ENCODE data around the gene FAM120B.

Gene FAM120B

GRCh38 chr6:170416959-170417606 is 110.5 kb downstream of the FAM120B start:
- no peak for FAIRE-seq

DNA sequence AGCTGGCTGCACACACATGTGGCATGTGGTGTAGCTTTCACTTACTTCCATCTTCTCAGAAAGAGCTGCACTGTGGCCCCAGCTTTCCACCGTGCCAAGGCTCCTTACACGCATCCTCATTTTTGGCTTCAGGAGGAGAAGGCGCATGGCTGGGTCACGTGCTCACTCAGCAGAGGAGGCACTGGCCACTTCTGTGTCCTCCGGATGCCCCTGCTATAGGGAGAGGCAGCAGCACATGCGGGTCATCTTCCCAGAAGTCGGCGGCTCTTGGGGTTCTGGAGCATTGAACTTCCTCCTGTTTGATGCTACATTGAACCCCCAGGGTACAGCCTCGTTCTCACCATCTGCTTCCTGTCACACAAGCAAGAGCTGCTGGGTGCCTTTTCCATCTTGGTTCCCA is 111.3 kb downstream of the FAM120B start:
- FAIRE-seq (no peak), DNase-seq (ENCODE audit: low spot score) (no peak)

More at GRCh38 chr6:170416959-170417606, 110.5 kb downstream of the FAM120B start:
- no peak for DNase-seq (ENCODE audit: low spot score)

DNA sequence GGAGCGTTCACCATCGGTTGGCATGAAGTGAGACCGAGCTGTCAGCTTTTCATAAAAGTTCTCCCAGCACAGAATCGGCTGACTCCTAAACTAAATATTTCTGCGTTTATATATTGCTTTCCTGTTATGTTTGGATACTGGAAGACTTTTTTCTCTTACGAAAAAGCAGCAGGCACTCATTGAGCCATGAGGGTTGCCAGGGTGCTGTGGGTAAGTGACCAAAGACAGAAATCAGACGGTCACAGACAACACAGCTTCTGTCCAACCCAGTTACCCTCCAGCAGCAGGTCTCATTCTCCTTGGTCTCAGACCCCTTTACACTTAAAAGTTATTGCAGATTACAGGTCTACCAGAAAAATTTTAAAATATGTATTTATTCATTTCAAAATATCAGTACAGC is 113.7 kb downstream of the FAM120B start:
- no peak for DNase-seq (ENCODE audit: low spot score)
- no peak for FAIRE-seq

GRCh38 chr6:170420791-170421776 is 114.5 kb downstream of the FAM120B start:
- FAIRE-seq (no peak), DNase-seq (ENCODE audit: low spot score) (no peak)

- DNase-seq (ENCODE audit: low spot score): no peak
- FAIRE-seq: no peak
Measured at GRCh38 chr6:170421921-170422320, 115.4 kb downstream of the FAM120B start.

- FAIRE-seq: no peak
- no peak for DNase-seq (ENCODE audit: low spot score)
Measured at GRCh38 chr6:170423030-170423429, 116.5 kb downstream of the FAM120B start.

DNA sequence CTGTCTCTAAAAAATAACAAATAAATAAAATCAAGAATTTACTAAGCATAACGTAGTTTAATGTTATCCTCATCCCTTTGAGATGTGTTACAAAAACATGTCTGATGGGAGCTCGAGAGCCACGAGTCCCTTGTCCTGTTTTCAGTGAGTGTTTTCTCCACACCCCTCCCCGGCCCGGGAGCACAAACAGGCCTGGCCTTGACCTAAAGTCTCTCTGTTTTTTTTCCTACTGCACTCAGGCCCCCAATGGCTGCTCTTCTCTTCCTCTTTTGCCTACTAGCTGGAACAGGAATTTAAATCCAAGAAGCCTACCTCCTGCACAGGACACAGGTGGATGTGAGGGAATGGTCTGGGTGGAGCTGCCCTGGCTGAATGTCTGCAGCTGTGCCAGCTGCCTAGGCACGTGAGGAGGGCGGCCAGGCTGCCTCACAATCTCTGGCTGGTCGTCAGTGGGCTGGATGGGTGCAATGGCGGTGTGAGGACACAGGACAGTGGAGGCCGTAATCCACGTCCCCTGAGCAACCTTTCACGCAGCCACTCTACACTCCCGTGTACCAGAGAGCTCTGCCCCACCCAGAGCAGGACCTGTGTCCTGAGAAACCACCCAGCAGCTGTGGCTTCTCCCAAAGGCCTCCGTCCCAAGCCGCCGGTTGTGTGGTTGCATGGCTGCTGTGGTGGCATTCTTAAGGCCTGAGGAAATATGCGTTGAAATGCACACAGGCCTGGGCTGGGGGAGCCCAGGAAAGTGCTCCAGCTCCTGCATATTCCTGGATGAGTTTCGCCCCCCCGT is 117.5 kb downstream of the FAM120B start:
- no peak for DNase-seq (ENCODE audit: low spot score)
- FAIRE-seq: no peak

- DNase-seq (ENCODE audit: low spot score): no peak
- no peak for FAIRE-seq
Measured at GRCh38 chr6:170424604-170425126, 118.1 kb downstream of the FAM120B start.

GRCh38 chr6:170429450-170429849 is 122.9 kb downstream of the FAM120B start:
- DNase-seq (ENCODE audit: low spot score): no peak
- no peak for FAIRE-seq

DNA sequence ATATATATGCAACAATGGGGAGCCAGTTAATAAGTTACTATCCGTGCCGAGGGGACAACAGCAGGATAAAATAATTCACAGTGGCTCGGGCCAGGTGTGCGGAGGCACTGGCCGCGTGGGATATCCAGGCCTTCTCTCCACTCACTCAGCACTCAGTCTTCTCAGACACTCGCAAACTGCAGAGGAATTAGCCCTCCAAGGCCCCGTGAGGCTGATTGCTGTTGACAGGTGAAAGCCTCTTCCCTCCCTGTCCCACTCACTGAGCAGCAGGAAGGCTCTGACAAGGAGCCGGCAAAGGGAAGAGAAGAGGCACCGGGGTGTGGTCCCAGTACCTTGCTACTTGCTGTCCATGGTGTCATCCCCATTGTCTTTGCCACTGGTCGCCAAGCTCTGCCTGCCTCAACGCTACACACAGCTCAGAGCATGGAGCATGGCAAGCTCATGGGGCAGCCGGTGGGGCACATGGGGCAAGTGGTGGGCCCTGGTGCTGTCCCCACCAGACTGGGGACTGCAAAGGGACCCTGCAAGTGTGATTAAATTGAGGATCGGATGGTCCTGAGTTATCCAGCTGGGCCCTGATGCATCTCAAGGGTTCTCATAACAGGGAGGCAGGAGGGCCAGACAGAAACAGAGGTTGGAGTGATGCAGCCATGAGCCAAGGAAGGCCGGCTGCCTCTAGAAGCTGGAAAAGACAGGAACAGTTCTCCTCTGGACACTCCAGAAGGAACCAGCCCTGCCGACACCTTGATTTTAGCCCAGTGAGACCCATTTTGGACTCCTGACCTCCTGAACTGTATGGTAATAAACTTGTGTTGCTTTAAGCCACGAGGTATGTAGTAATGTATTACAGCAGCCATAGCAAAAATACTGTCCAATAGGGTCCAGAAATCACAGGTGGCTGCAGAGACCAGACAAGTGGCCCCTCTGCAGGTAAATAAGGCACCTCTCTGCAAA is 126.9 kb downstream of the FAM120B start:
- no peak for DNase-seq (ENCODE audit: low spot score)
- FAIRE-seq: no peak

DNA sequence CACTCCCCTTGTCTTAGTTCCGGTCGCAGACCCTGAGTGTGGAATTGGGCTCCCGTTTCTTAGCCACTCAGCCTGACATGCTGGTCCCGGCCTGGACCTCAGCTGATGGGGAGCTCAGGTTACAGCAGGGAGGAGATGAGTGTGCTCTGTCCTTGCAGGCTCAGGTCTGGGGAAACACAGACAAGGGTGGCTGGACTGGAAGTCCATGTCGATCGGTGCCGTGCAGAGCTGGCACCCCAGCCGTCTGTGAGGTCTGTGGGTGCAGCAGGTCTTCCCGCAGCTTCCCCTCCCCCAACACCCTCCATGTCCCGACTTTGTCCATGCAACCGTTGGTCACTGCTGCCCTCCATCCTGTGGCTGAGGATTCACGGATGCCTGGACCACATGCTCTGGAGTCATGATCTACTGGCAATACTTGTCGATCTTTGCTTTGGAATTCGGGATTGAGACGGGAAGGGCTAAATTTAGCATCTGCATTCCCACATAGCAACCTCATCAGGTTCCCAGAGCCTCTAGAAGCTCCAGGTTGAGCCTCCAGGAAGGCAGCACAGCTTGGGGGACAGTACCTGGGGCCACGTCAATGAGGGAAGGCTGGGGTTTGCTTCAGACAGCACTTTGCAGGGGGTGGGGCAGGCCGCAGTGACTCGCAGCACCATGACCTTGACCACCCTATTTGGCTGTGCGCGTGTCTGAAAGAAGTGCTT is 127.7 kb downstream of the FAM120B start:
- no peak for DNase-seq (ENCODE audit: low spot score)

GRCh38 chr6:170434821-170435155 is 128.2 kb downstream of the FAM120B start:
- DNase-seq (ENCODE audit: low spot score) (no peak), FAIRE-seq (no peak)

More for the DNA sequence above, 127.7 kb downstream of the FAM120B start:
- no peak for FAIRE-seq

DNA sequence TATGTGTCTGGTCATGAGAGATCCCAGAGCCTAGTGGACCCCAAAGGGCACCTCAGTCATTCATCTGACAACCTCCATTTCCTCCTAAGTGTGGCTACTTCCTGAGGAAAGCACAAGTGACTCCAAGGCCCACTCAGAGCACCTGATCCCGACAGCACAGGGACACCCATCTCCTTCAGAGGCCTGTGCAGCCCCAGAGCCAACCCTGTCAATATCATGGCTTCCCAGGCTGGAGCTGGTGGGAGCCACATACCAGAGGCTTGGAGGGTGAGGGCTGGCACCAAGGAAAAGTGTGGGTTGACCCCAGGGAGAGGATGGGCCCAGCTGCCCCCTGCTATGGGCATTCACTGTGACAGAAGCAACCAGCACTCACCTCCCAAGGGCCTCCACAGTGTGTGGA is 129.2 kb downstream of the FAM120B start:
- FAIRE-seq (no peak), DNase-seq (ENCODE audit: low spot score) (no peak)

GRCh38 chr6:170436209-170436809 is 129.8 kb downstream of the FAM120B start:
- DNase-seq (ENCODE audit: low spot score): no peak
- FAIRE-seq: no peak

DNA sequence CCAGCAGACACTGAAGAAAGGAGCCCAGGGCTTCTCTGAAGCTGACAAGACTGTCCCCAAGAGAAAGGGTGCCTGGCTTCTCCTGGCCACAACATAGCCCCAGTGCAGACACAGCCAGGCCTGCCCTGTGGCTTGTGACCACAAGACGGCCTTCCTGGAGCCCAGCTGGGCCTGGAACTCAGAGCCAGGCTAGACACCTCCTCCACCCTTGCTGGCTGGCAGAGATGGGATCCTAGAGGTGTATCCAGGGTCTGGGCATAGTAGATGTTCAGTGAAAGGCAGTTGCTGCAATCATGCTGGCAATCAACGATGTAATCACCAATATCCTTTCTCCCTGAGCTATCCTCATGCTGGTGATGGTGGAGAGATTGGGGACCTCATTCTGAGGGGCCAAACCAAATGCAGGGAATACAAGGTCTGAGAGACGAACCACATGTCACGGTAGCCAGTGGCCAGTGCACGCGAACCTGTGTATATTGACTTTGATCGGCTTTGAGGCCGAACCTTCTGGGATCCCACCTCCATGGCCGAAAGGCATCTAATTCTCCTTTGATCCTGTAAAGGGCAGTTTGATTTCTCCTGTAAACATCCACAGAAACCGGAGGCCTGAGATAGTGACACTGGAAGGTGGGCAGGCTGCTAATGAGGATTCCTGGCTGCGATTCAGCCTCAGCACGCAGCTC is 131.3 kb downstream of the FAM120B start:
- DNase-seq (ENCODE audit: low spot score) (peak; percentile 27), FAIRE-seq (no peak)

- FAIRE-seq: peak; percentile 86
- peak; percentile 97 for DNase-seq (ENCODE audit: low spot score)
Measured at GRCh38 chr6:170438402-170438753, 131.8 kb downstream of the FAM120B start.

GRCh38 chr6:170438861-170439260 is 132.3 kb downstream of the FAM120B start:
- FAIRE-seq: no peak
- DNase-seq (ENCODE audit: low spot score): no peak

- no peak for DNase-seq (ENCODE audit: low spot score)
- FAIRE-seq: no peak
Measured at GRCh38 chr6:170439366-170440361, 133.1 kb downstream of the FAM120B start.
